ENCODE results near the gene CDC37L1. TPM values are rescaled to one million over a fixed set of nuclear protein-coding genes. Genes with fewer than 3 reads are reported as not detected.

CDC37L1 gene
- total RNA-seq, 1 experiment from 2014 or later, result 30.9 TPM

GRCh38 chr9:4714266-4715016, 35.1 kb downstream of the CDC37L1 start:
- DNase-seq (ENCODE audit: low read depth), result no peak

- DNase-seq (ENCODE audit: low read depth), result no peak
These were observed 36.8 kb downstream of the CDC37L1 start for GRCh38 chr9:4716163-4716562.

GRCh38 chr9:4717815-4718214, 38.4 kb downstream of the CDC37L1 start:
- DNase-seq (ENCODE audit: low read depth), result no peak

GRCh38 chr9:4718911-4719310, 39.5 kb downstream of the CDC37L1 start:
- no peak for DNase-seq (ENCODE audit: low read depth)

GRCh38 chr9:4721736-4722135, 42.4 kb downstream of the CDC37L1 start:
- DNase-seq (ENCODE audit: low read depth), result no peak

- DNase-seq (ENCODE audit: low read depth), result no peak
These were observed 46.5 kb downstream of the CDC37L1 start for GRCh38 chr9:4725706-4726442.

GRCh38 chr9:4727593-4727992, 48.2 kb downstream of the CDC37L1 start:
- no peak for DNase-seq (ENCODE audit: low read depth)

- no peak for DNase-seq (ENCODE audit: low read depth)
These were observed 53.5 kb downstream of the CDC37L1 start for GRCh38 chr9:4732890-4733289.

GRCh38 chr9:4734150-4734549, 54.8 kb downstream of the CDC37L1 start:
- no peak for DNase-seq (ENCODE audit: low read depth)

- DNase-seq (ENCODE audit: low read depth), result no peak
These were observed 59.7 kb downstream of the CDC37L1 start for GRCh38 chr9:4738866-4739586.

GRCh38 chr9:4739587-4740387, 60.4 kb downstream of the CDC37L1 start:
- DNase-seq (ENCODE audit: low read depth), result no peak

GRCh38 chr9:4740388-4740637, 60.9 kb downstream of the CDC37L1 start:
- DNase-seq (ENCODE audit: low read depth), result no peak

- peak; percentile 94 for DNase-seq (ENCODE audit: low read depth)
These were observed 61.4 kb downstream of the CDC37L1 start, which contains the start of gene AK3 for GRCh38 chr9:4740638-4741364. AK3 (minus strand) TSS chr9:4741202; CDS start chr9:4741087, 115 bp downstream.

GRCh38 chr9:4741365-4742089, 62.2 kb downstream of the CDC37L1 start:
- DNase-seq (ENCODE audit: low read depth), result peak; percentile 30

GRCh38 chr9:4742246-4742645, 62.9 kb downstream of the CDC37L1 start:
- DNase-seq (ENCODE audit: low read depth), result no peak

GRCh38 chr9:4743131-4743875, 63.9 kb downstream of the CDC37L1 start:
- no peak for DNase-seq (ENCODE audit: low read depth)

GRCh38 chr9:4746278-4747030, 67.1 kb downstream of the CDC37L1 start:
- DNase-seq (ENCODE audit: low read depth), result no peak

- no peak for DNase-seq (ENCODE audit: low read depth)
These were observed 69.2 kb downstream of the CDC37L1 start for GRCh38 chr9:4748612-4749011.

GRCh38 chr9:4750023-4750673, 70.8 kb downstream of the CDC37L1 start:
- DNase-seq (ENCODE audit: low read depth), result no peak

Data from Daoy (cell line).